Astrocyte (in vitro differentiated cells and primary cell): Measurements from ENCODE around the gene BCAN. TPM values are rescaled to one million over a fixed set of nuclear protein-coding genes. Genes with fewer than 3 reads are reported as not detected.

Experiments used
- DNase-seq: peaks from one replicate; pipeline ENCODE4 v3.0.0-alpha.2; 2010; ENCODE audit warnings: low read depth
- FAIRE-seq: peaks from 2 replicates; lab custom pipeline; 2011; peaks lifted over from hg19 to GRCh38; lab: Jason Lieb, UNC
- H2AFZ ChIP-seq: 2 replicates; pipeline ENCODE4 v1.6.0; 2012; ENCODE audit warnings: low read depth, low read length, inconsistent platforms
- H3K27ac ChIP-seq: 2 replicates; pipeline ENCODE4 v1.5.1; 2011; ENCODE audit warnings: low read depth, low read length, inconsistent platforms
- H3K27me3 ChIP-seq: 2 replicates; pipeline ENCODE4 v1.6.0; 2011; ENCODE audit warnings: low read length, inconsistent platforms; ENCODE audit not compliant: insufficient read depth
- H3K36me3 ChIP-seq: 2 replicates; pipeline ENCODE4 v1.5.1; 2011; ENCODE audit warnings: low read length, inconsistent platforms; ENCODE audit not compliant: insufficient read depth
- H3K4me1 ChIP-seq: 2 replicates; pipeline ENCODE4 v1.5.1; 2011; ENCODE audit warnings: low read length, inconsistent platforms; ENCODE audit not compliant: insufficient read depth
- H3K4me2 ChIP-seq: 2 replicates; pipeline ENCODE4 v1.6.0; 2012; ENCODE audit warnings: low read length, inconsistent platforms
- H3K4me3 ChIP-seq: 2 replicates; pipeline ENCODE4 v1.5.1; 2011; ENCODE audit warnings: low read depth, mild to moderate bottlenecking, low read length, inconsistent platforms; ENCODE audit not compliant: insufficient read depth
- H3K79me2 ChIP-seq: 2 replicates; pipeline ENCODE4 v1.6.0; 2012; ENCODE audit warnings: mild to moderate bottlenecking, low read length, inconsistent platforms; ENCODE audit not compliant: insufficient read depth
- H3K9ac ChIP-seq: 2 replicates; pipeline ENCODE4 v1.6.0; 2012; ENCODE audit warnings: mild to moderate bottlenecking, low read length, inconsistent platforms
- H3K9me3 ChIP-seq: 2 replicates; pipeline ENCODE4 v1.5.1; 2012; ENCODE audit warnings: low read depth, mild to moderate bottlenecking, low read length, inconsistent platforms; ENCODE audit not compliant: insufficient read depth
- H4K20me1 ChIP-seq: 2 replicates; pipeline ENCODE4 v1.6.0; 2012; ENCODE audit warnings: low read length, inconsistent platforms; ENCODE audit not compliant: insufficient read depth
- H3K27ac Mint-ChIP-seq: one replicate; pipeline ENCODE4 v1.8.0; 2021; ENCODE audit warnings: mild to moderate bottlenecking, mixed read lengths; ENCODE audit not compliant: unreplicated experiment
- H3K27me3 Mint-ChIP-seq: one replicate; pipeline ENCODE4 v1.8.0; 2021; ENCODE audit warnings: low read depth, mixed read lengths; ENCODE audit not compliant: unreplicated experiment
- H3K36me3 Mint-ChIP-seq: one replicate; pipeline ENCODE4 v1.8.0; 2021; ENCODE audit warnings: low read depth, mixed read lengths; ENCODE audit not compliant: unreplicated experiment
- H3K4me1 Mint-ChIP-seq: one replicate; pipeline ENCODE4 v1.8.0; 2021; ENCODE audit warnings: low read depth, mixed read lengths; ENCODE audit not compliant: unreplicated experiment
- H3K4me3 Mint-ChIP-seq: one replicate; pipeline ENCODE4 v1.8.0; 2021; ENCODE audit warnings: mild to moderate bottlenecking, moderate library complexity, mixed read lengths; ENCODE audit not compliant: unreplicated experiment
- H3K9me3 Mint-ChIP-seq: one replicate; pipeline ENCODE4 v1.8.0; 2021; ENCODE audit warnings: mild to moderate bottlenecking, mixed read lengths; ENCODE audit not compliant: unreplicated experiment
- EZH2 ChIP-seq: IDR thresholded peaks from 2 replicates; pipeline ENCODE4 v1.6.1; 2012; ENCODE audit warnings: mild to moderate bottlenecking, low read length, inconsistent platforms; ENCODE audit not compliant: insufficient read depth
- total RNA-seq: library from RNA; stranded (reverse); gene quantifications from 2 replicates; pipeline ENCODE4 v1.2.1, GENCODE V29; 2021
- TF ChIP-seq, protein P1 (sequence below): IDR thresholded peaks from 2 replicates; pipeline ENCODE4 v1.5.1; 2011; ENCODE audit warnings: low read depth, mild to moderate bottlenecking, inconsistent platforms, low read length, moderate library complexity; ENCODE audit not compliant: insufficient read depth

BCAN gene
- total RNA-seq, 1 donor from 2014 or later, result 0.41 TPM

DNA sequence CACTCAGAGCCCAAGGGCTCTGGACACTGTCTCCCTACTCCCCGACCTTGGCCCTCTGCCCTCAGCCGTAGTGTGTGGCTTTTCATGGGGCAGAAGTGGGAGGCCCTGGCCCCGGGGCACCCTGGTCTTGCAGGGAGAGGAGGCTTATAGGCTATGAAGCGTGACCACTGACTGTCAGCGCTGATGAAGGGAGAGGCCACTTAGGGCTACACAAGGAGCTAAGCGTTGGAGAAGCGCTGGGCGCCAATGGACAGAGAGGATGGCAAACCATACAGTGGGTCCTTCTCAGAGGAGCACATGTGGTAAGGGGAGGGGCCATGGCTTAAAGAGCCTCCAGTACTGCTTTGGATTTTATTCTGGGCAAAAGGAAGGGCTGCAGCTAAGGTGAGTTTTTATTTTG is 55.6 kb downstream of the BCAN start:
- H3K9me3 ChIP-seq, result peaks cover 2% of the 10 kb centered on the region
- no peak overlapping the region for H3K27ac ChIP-seq
- peaks cover 7% of the 10 kb centered on the region for H3K4me1 ChIP-seq
- peaks cover 2% of the 10 kb centered on the region for H3K27me3 ChIP-seq
- no peak overlapping the region for H3K27ac Mint-ChIP-seq
- TF ChIP-seq, protein P1, sequence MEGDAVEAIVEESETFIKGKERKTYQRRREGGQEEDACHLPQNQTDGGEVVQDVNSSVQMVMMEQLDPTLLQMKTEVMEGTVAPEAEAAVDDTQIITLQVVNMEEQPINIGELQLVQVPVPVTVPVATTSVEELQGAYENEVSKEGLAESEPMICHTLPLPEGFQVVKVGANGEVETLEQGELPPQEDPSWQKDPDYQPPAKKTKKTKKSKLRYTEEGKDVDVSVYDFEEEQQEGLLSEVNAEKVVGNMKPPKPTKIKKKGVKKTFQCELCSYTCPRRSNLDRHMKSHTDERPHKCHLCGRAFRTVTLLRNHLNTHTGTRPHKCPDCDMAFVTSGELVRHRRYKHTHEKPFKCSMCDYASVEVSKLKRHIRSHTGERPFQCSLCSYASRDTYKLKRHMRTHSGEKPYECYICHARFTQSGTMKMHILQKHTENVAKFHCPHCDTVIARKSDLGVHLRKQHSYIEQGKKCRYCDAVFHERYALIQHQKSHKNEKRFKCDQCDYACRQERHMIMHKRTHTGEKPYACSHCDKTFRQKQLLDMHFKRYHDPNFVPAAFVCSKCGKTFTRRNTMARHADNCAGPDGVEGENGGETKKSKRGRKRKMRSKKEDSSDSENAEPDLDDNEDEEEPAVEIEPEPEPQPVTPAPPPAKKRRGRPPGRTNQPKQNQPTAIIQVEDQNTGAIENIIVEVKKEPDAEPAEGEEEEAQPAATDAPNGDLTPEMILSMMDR, result no peak
- TF ChIP-seq EZH2, result no peak
- H3K4me3 Mint-ChIP-seq, result no peak overlapping the region
- H3K27me3 Mint-ChIP-seq, result no peaks in the 10 kb centered on the region
- H3K36me3 Mint-ChIP-seq, result peaks cover 25% of the 10 kb centered on the region
- no peaks in the 10 kb centered on the region for H3K79me2 ChIP-seq
- DNase-seq (no peak), FAIRE-seq (no peak)
- peaks cover 3% of the 10 kb centered on the region for H3K9me3 Mint-ChIP-seq
- no peaks in the 10 kb centered on the region for H4K20me1 ChIP-seq
- H3K4me1 Mint-ChIP-seq, result peaks cover 29% of the 10 kb centered on the region
- H3K4me2 ChIP-seq, result no peak overlapping the region
- no peak overlapping the region for H2AFZ ChIP-seq
- no peak overlapping the region for H3K9ac ChIP-seq
- H3K4me3 ChIP-seq, result no peak overlapping the region
- no peaks in the 10 kb centered on the region for H3K36me3 ChIP-seq

DNA sequence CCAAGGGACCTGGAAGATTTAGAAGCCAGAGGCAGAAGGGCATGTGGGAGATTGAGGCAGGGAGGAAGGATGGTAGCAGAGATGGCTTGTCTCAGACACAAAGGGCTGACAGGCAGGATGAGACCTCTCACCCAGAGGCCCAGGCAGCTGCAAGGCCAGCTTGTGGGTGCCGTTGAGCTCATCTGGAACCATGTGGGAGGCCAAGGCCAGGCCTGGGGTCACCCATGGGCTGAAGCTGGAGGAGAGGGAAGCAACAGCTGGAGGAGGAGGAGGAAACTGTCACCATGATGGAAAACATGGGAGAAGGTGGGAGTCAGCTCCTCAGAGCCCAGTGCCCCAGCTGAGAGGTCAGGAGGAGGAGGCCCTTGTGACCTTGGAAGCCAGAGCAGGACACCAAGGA is 57.1 kb downstream of the BCAN start:
- Histone ChIP-seq H3K79me2 (no peaks in the 10 kb centered on the region), H3K4me2 (no peak overlapping the region), H2AFZ (no peak overlapping the region), H3K9me3 (peaks cover 2% of the 10 kb centered on the region), H3K9ac (no peak overlapping the region), H3K4me3 (no peak overlapping the region), H3K4me1 (peaks cover 5% of the 10 kb centered on the region), H3K36me3 (no peaks in the 10 kb centered on the region), H3K27me3 (peaks cover 2% of the 10 kb centered on the region), H4K20me1 (no peaks in the 10 kb centered on the region), H3K27ac (no peak overlapping the region)
- no peak for FAIRE-seq
- no peak for DNase-seq
- peaks cover 3% of the 10 kb centered on the region for H3K9me3 Mint-ChIP-seq
- H3K4me1 Mint-ChIP-seq, result peaks cover 23% of the 10 kb centered on the region
- H3K4me3 Mint-ChIP-seq, result peak overlapping the region; percentile 27
- peaks cover 25% of the 10 kb centered on the region for H3K36me3 Mint-ChIP-seq
- H3K27me3 Mint-ChIP-seq, result no peaks in the 10 kb centered on the region
- H3K27ac Mint-ChIP-seq, result no peak overlapping the region
- no peak for TF ChIP-seq EZH2
- TF ChIP-seq, protein P1, result no peak

DNA sequence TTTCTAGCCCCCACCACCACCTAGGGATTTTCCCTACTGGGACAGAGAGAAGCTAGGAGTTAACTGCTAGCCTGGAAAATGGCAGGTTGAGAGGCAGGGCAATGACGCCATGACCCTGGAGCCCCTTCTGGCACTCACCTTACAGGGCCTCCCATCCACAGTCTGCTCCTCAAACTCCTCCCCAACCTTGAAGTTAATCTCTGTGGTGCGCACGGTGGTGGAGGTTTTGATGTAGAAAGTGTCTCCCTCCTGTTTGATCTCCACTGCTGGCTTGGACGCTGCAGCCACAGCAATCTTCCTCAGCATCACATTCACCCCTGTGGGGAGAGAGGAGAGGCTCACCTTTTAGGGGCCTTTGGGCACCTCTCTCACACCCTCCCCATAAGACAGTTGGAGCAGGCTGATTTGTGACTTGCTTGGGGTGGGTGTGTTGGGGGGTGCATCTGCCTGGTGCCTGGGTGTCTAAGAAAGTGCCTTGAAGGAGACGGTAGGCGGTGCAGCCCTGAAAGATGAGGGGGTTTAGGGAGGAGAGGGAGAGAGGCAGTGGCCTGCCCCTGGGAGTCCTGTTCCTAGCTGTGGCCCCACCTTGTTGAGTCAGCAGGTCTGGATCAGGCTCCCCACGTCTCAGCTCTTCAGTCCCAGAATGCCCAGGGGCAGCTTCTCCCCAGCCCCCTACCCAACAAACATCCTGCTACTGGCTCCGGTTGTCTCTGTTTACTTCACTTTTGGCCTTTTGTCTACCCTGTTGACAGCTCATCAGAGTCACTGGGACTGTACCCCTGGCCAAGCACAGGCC is 59.0 kb downstream of the BCAN start:
- Mint-ChIP-seq H3K9me3 (peaks cover 3% of the 10 kb centered on the region), H3K27ac (no peak overlapping the region), H3K27me3 (no peaks in the 10 kb centered on the region), H3K4me3 (peak overlapping the region; percentile 31), H3K36me3 (peaks cover 25% of the 10 kb centered on the region), H3K4me1 (peaks cover 22% of the 10 kb centered on the region)
- no peak overlapping the region for H3K27ac ChIP-seq
- H3K9me3 ChIP-seq, result peaks cover 2% of the 10 kb centered on the region
- no peak for TF ChIP-seq EZH2
- TF ChIP-seq, protein P1, result no peak
- H3K4me1 ChIP-seq, result peaks cover 24% of the 10 kb centered on the region
- H4K20me1 ChIP-seq, result no peaks in the 10 kb centered on the region
- H3K4me2 ChIP-seq, result no peak overlapping the region
- H2AFZ ChIP-seq, result no peak overlapping the region
- FAIRE-seq, result no peak
- H3K79me2 ChIP-seq, result no peaks in the 10 kb centered on the region
- no peak overlapping the region for H3K9ac ChIP-seq
- DNase-seq, result no peak
- H3K36me3 ChIP-seq, result no peaks in the 10 kb centered on the region
- H3K4me3 ChIP-seq, result no peak overlapping the region
- H3K27me3 ChIP-seq, result peaks cover 4% of the 10 kb centered on the region
